Calu3 (cell line): ENCODE results near the gene CD44. TPM values are rescaled to one million over a fixed set of nuclear protein-coding genes. Genes with fewer than 3 reads are reported as not detected.

ENCODE experiments used
- BruUV-seq: library from RNA; stranded (reverse); fragments of 400-500 nt; replicated peaks from 2 replicates; lab custom pipeline; 2021; lab: Mats Ljungman, UMichigan
- CTCF ChIA-PET: fragments of 300-600 bp; sonication (Branson Sonifier 250); formaldehyde crosslinking; loops from one replicate; lab custom pipeline; 2022; ENCODE audit warnings: antibody characterized with exemption; lab: Charles Lee
- DNase-seq: peaks from one replicate; pipeline ENCODE4 v3.0.0; 2022
- H3K27ac Mint-ChIP-seq: one replicate; pipeline ENCODE4 v1.8.0; 2022; ENCODE audit warnings: mixed read lengths; ENCODE audit not compliant: unreplicated experiment
- H3K27me3 Mint-ChIP-seq: one replicate; pipeline ENCODE4 v1.8.0; 2022; ENCODE audit warnings: mixed read lengths; ENCODE audit not compliant: unreplicated experiment
- H3K36me3 Mint-ChIP-seq: one replicate; pipeline ENCODE4 v1.8.0; 2022; ENCODE audit warnings: mild to moderate bottlenecking, moderate library complexity, mixed read lengths; ENCODE audit not compliant: insufficient read depth, unreplicated experiment
- H3K4me1 Mint-ChIP-seq: one replicate; pipeline ENCODE4 v1.8.0; 2022; ENCODE audit warnings: mild to moderate bottlenecking, low read depth, mixed read lengths; ENCODE audit not compliant: unreplicated experiment
- H3K4me3 Mint-ChIP-seq: one replicate; pipeline ENCODE4 v1.8.0; 2022; ENCODE audit warnings: mild to moderate bottlenecking, low read depth, moderate library complexity, mixed read lengths; ENCODE audit not compliant: unreplicated experiment
- H3K9me3 Mint-ChIP-seq: one replicate; pipeline ENCODE4 v1.8.0; 2022; ENCODE audit warnings: low read depth, mixed read lengths; ENCODE audit not compliant: unreplicated experiment
- intact Hi-C: fragments of 100-400 bp; cut with micrococcal nuclease; formaldehyde crosslinking; loops from one replicate; pipeline ENCODE4 v1.10.0; 2022; ENCODE audit not compliant: unreplicated experiment
- total RNA-seq: library from RNA; stranded (reverse); gene quantifications from 2 replicates; pipeline ENCODE4 v1.2.3, GENCODE V29; 2022
- TF ChIP-seq, protein P1 (sequence below): fragments of 200-600 bp; IDR thresholded peaks from one replicate; pipeline ENCODE4 v1.8.0; 2022; ENCODE audit warnings: antibody characterized with exemption; ENCODE audit not compliant: unreplicated experiment

The CD44 gene
- total RNA-seq, 1 experiment from 2014 or later: 1,189 TPM

DNA sequence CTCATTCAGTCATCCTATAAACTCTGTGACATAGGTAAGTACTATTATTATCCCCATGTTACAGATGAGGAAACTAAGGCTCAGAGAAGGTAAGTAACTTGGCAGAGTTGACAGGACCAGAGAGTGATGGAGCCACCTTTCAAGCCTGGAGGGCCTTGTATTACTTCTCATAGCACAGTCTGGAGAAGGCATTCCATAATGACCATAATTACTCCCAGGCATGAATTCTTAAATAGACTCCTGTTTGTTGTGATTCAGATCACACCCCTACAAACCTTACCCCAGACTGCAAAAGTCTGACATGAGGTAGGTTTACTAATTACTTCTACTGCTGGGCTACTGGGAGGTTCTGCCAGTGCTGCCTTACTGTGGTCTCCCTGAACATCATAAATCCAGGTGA lies 77.0 kb downstream of the CD44 start:
- no peaks in the 10 kb centered on the region for H3K27me3 Mint-ChIP-seq
- BruUV-seq: no TSS peak

DNA sequence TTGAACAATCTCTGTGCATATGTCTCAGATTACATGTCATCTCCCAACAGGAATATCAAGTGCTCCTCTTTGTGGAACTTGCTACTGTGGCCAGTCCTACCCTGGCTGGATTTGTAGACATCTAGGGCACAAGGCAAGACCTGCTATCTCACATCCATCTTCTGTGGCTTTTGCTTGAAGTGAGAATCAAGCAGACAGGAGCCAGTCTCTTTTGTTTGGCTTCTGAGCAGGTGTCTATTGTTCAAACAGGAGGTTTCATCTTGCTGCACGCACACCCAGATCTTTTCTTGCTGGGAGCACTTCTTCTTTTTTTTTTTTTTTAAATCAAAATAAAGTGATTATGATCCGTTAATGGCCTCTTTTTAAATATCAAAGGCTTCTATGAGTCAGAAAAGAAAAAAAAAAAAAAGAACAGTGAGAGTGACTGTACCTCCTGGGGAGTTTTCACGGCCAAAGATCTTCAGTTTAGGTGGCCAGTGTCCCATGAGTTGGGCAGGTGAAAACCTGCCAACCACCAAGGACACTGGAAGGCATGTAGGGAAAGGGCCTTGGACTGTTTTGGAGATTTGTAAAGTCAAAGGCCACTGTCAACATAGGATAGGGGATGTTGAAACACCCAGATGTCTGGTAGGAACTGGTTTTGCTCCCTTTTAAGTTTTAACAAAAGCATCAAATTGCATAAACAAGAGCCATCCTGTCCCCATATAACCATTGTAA lies 78.1 kb downstream of the CD44 start:
- peaks cover 16% of the 10 kb centered on the region for H3K4me1 Mint-ChIP-seq
- no peak for DNase-seq
- CTCF ChIA-PET: no interaction called here
- no peaks in the 10 kb centered on the region for H3K27me3 Mint-ChIP-seq
- H3K27ac Mint-ChIP-seq: no peak overlapping the region
- H3K4me3 Mint-ChIP-seq: no peak overlapping the region
- intact Hi-C loops: no loop called here
- no peaks in the 10 kb centered on the region for H3K9me3 Mint-ChIP-seq
- H3K36me3 Mint-ChIP-seq: peaks cover 97% of the 10 kb centered on the region
- BruUV-seq: no TSS peak
- TF ChIP-seq, protein P1, sequence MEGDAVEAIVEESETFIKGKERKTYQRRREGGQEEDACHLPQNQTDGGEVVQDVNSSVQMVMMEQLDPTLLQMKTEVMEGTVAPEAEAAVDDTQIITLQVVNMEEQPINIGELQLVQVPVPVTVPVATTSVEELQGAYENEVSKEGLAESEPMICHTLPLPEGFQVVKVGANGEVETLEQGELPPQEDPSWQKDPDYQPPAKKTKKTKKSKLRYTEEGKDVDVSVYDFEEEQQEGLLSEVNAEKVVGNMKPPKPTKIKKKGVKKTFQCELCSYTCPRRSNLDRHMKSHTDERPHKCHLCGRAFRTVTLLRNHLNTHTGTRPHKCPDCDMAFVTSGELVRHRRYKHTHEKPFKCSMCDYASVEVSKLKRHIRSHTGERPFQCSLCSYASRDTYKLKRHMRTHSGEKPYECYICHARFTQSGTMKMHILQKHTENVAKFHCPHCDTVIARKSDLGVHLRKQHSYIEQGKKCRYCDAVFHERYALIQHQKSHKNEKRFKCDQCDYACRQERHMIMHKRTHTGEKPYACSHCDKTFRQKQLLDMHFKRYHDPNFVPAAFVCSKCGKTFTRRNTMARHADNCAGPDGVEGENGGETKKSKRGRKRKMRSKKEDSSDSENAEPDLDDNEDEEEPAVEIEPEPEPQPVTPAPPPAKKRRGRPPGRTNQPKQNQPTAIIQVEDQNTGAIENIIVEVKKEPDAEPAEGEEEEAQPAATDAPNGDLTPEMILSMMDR: no peak

More for the DNA sequence above, 77.0 kb downstream of the CD44 start:
- CTCF ChIA-PET: no interaction called here
- no peak for DNase-seq
- Mint-ChIP-seq H3K36me3 (peaks cover 92% of the 10 kb centered on the region), H3K9me3 (no peaks in the 10 kb centered on the region), H3K4me3 (no peak overlapping the region), H3K27ac (peak overlapping the region; percentile 76), H3K4me1 (peaks cover 16% of the 10 kb centered on the region)
- TF ChIP-seq, protein P1: no peak
- intact Hi-C loops: no loop called here

DNA sequence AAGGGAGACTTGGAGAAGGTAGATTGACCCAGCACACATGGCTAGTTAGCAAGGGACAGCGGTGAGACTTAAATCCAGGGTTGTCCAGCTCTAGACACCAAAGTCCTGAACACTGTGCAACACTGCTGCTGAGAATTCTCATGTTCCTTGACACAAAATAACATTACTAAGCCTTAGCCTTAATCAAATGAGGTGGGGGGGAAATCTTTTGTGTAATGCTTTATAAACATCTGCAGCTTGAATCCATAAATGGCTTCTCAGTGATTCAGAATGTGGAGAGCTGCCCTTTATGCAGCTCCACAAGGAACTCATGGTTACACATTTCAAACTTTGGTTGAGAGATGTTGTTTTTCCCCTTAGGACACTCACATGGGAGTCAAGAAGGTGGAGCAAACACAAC lies 80.0 kb downstream of the CD44 start:
- CTCF ChIA-PET: no interaction called here
- TF ChIP-seq, protein P1: no peak
- no peak overlapping the region for H3K4me3 Mint-ChIP-seq
- H3K9me3 Mint-ChIP-seq: no peaks in the 10 kb centered on the region
- H3K27ac Mint-ChIP-seq: no peak overlapping the region
- H3K36me3 Mint-ChIP-seq: peaks cover 91% of the 10 kb centered on the region
- no peak for DNase-seq
- peaks cover 8% of the 10 kb centered on the region for H3K4me1 Mint-ChIP-seq
- no TSS peak for BruUV-seq
- no peaks in the 10 kb centered on the region for H3K27me3 Mint-ChIP-seq
- intact Hi-C loops: no loop called here

DNA sequence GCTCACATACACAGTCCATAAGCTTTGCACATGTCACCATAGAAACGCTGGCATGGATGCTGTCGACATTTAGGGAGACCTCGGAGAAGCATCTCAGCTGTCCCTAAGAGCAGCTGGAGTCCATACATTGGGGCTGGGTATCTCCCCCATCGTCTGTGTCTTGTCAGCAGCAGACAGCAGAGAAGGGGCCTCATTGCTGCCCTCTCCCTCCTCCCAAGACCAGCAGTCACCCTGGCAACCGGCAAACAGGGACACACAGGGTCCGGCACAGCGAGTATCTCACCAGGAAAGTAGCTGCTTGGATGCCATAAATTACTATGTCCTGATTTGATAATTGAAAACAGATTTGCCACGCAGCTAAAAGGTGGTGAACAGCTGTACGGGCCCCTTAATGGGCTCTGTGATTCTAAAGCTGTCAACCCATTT lies 84.4 kb downstream of the CD44 start:
- intact Hi-C loops: no loop called here
- CTCF ChIA-PET: no interaction called here
- H3K4me3 Mint-ChIP-seq: no peak overlapping the region
- H3K9me3 Mint-ChIP-seq: no peaks in the 10 kb centered on the region
- BruUV-seq: no TSS peak
- H3K4me1 Mint-ChIP-seq: peaks cover 7% of the 10 kb centered on the region
- TF ChIP-seq, protein P1: no peak
- DNase-seq: no peak
- peaks cover 85% of the 10 kb centered on the region for H3K36me3 Mint-ChIP-seq
- no peak overlapping the region for H3K27ac Mint-ChIP-seq
- H3K27me3 Mint-ChIP-seq: no peaks in the 10 kb centered on the region
